ENCODE results near the gene OR51S1. TPM values are rescaled to one million over a fixed set of nuclear protein-coding genes. Genes with fewer than 3 reads are reported as not detected.
"Not testable (repeated sequence)": the region's sequence is repeated elsewhere in the genome, so short reads cannot be mapped to it uniquely, and the experiment has no call there.

The OR51S1 gene
- total and polyA plus RNA-seq, 2 experiments from 2014 or later = not detected

DNA sequence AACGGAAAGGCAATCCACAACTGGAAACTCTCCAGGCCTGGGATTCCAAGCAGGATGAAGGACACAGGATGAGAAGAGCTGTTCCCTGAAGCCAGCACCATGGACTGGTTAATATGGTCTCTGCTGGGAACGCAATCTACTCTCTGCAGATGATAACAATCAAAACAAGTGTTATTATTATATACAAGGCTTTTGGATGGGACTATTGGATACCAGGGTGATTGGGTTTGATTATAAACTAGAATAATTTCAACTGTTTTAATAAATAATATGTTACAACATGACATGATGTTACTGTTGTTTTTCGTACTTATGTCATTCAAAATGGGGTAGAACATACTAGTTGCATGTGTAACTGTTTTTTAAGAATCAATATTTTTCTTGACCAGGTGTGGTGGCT is 44.7 kb downstream of the OR51S1 start, which contains the start of gene OR52R1:
TSS of gene OR52R1 (minus strand) at position 101 of the 400 bp plus-strand sequence. CDS start at position 101, 0 bp downstream.
- Histone ChIP-seq H3K4me1 (ENCODE audit: low read depth) (no peaks in the 10 kb centered on the region), H3K4me3 (no peak within 1 kb of the TSS), H3K27me3 (no peaks in the 10 kb centered on the region), H3K27ac (no peak within 1 kb of the TSS), H3K9me3 (ENCODE audit: low read depth) (no peaks in the 10 kb centered on the region), H3K36me3 (no peaks in the 10 kb centered on the region)
- no peak for TF ChIP-seq CTCF (IDR thresholded peaks at IDR 0.05; ENCODE audit: low read depth, low read length)
- no peak for DNase-seq (ENCODE audit: low read depth in 1 of 2, low spot score in 1 of 2)

GRCh38 chr11:4801316-4801715 is 47.7 kb downstream of the OR51S1 start:
- not testable (repeated sequence) for H3K4me3 ChIP-seq; H3K27ac ChIP-seq; H3K36me3 ChIP-seq; DNase-seq (ENCODE audit: low read depth in 1 of 2, low spot score in 1 of 2); H3K4me1 ChIP-seq (ENCODE audit: low read depth); H3K27me3 ChIP-seq; H3K9me3 ChIP-seq (ENCODE audit: low read depth)

DNA sequence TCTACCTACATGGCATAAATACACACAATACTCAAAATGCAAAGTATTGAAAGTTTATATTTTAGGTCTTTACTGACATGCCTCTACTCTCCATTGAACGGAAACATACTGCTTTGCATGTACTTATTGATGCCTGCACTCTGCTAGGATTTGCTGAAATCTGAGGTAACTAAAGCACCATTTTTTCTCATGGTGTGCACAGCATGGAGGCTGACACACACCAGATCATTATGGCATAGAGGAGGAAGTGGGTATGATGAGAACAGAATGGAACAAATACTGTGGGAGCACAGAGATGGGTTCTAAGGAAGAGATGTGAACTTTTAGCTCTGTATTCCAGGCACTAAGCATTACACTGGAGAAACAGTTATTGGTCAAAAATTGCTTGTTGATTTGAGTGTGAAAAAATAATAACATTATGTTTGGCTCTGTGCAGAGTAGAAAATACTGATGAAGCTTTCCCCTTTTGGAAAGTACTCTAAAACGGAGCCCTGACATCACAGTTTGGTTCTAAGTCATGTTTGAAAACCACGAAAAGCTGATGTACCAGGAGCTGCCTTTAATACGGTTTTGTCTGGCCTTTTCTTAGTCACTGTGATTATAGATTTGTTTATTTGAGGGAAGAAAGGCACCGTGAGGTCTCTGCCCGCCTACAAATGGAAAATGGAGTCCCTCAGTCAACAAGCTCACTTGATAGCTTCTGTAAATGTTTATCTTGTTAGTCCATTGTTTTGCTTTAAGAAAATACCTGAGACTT is 50.4 kb downstream of the OR51S1 start:
- TF ChIP-seq CTCF (IDR thresholded peaks at IDR 0.05; ENCODE audit: low read depth, low read length) = no peak
- H3K4me3 ChIP-seq = no peak overlapping the region
- no peak for DNase-seq (ENCODE audit: low read depth in 1 of 2, low spot score in 1 of 2)
- H3K4me1 ChIP-seq (ENCODE audit: low read depth) = no peaks in the 10 kb centered on the region
- no peak overlapping the region for H3K27ac ChIP-seq
- no peaks in the 10 kb centered on the region for H3K27me3 ChIP-seq
- no peaks in the 10 kb centered on the region for H3K9me3 ChIP-seq (ENCODE audit: low read depth)
- no peaks in the 10 kb centered on the region for H3K36me3 ChIP-seq

Other genes with a start within 250 kb of the OR51S1 start
- gene TRIM68, start 241.0 kb downstream of the OR51S1 start, total RNA-seq = 9.7 and 12.8 TPM in 2 replicates
- gene TRIM68, start 241.0 kb downstream of the OR51S1 start, polyA plus RNA-seq = 8.7 and 10.6 TPM in 2 replicates
- not detected in 2 replicates for gene OR51D1, start 211.7 kb downstream of the OR51S1 start, total RNA-seq
- gene OR51D1, start 211.7 kb downstream of the OR51S1 start, polyA plus RNA-seq = not detected in 2 replicates
- not detected in 2 replicates for gene OR51E1, start 205.2 kb downstream of the OR51S1 start, total RNA-seq
- not detected in 2 replicates for gene OR51E1, start 205.2 kb downstream of the OR51S1 start, polyA plus RNA-seq
- gene OR51E2, start 151.4 kb downstream of the OR51S1 start, total RNA-seq = not detected in 2 replicates
- not detected in 2 replicates for gene OR51E2, start 151.4 kb downstream of the OR51S1 start, polyA plus RNA-seq
- not detected in 2 replicates for gene MMP26, start 144.4 kb downstream of the OR51S1 start, total RNA-seq
- not detected in 2 replicates for gene MMP26, start 144.4 kb downstream of the OR51S1 start, polyA plus RNA-seq
- gene OR51F1, start 79.3 kb downstream of the OR51S1 start, total RNA-seq = not detected in 2 replicates
- gene OR51F1, start 79.3 kb downstream of the OR51S1 start, polyA plus RNA-seq = not detected in 2 replicates
- not detected in 2 replicates for gene OR52R1, start 44.8 kb downstream of the OR51S1 start, total RNA-seq
- not detected in 2 replicates for gene OR52R1, start 44.8 kb downstream of the OR51S1 start, polyA plus RNA-seq
- not detected in 2 replicates for gene OR51F2, start 27.9 kb downstream of the OR51S1 start, total RNA-seq
- gene OR51F2, start 27.9 kb downstream of the OR51S1 start, polyA plus RNA-seq = not detected in 2 replicates
- gene OR51T1, start 32.7 kb upstream of the OR51S1 start, total RNA-seq = not detected in 2 replicates
- not detected in 2 replicates for gene OR51T1, start 32.7 kb upstream of the OR51S1 start, polyA plus RNA-seq
- not detected in 2 replicates for gene OR51A7, start 54.6 kb upstream of the OR51S1 start, total RNA-seq
- gene OR51A7, start 54.6 kb upstream of the OR51S1 start, polyA plus RNA-seq = not detected in 2 replicates
- gene OR51G2, start 70.1 kb upstream of the OR51S1 start, total RNA-seq = not detected in 2 replicates
- not detected in 2 replicates for gene OR51G2, start 70.1 kb upstream of the OR51S1 start, polyA plus RNA-seq
- gene OR51G1, start 75.1 kb upstream of the OR51S1 start, total RNA-seq = not detected in 2 replicates
- gene OR51G1, start 75.1 kb upstream of the OR51S1 start, polyA plus RNA-seq = not detected in 2 replicates
- gene OR51A4, start 98.4 kb upstream of the OR51S1 start, total RNA-seq = not detected in 2 replicates
- gene OR51A4, start 98.4 kb upstream of the OR51S1 start, polyA plus RNA-seq = not detected in 2 replicates
- gene OR51A2, start 106.5 kb upstream of the OR51S1 start, total RNA-seq = not detected in 2 replicates
- gene OR51A2, start 106.5 kb upstream of the OR51S1 start, polyA plus RNA-seq = not detected in 2 replicates
- not detected in 2 replicates for gene OR51L1, start 145.6 kb upstream of the OR51S1 start, total RNA-seq
- gene OR51L1, start 145.6 kb upstream of the OR51S1 start, polyA plus RNA-seq = not detected in 2 replicates
- gene OR52J3, start 197.3 kb upstream of the OR51S1 start, total RNA-seq = not detected in 2 replicates
- not detected in 2 replicates for gene OR52J3, start 197.3 kb upstream of the OR51S1 start, polyA plus RNA-seq
- gene OR52E2, start 210.4 kb upstream of the OR51S1 start, total RNA-seq = not detected in 2 replicates
- not detected in 2 replicates for gene OR52E2, start 210.4 kb upstream of the OR51S1 start, polyA plus RNA-seq
- not detected in 2 replicates for gene OR52E1, start 220.4 kb upstream of the OR51S1 start, total RNA-seq
- gene OR52E1, start 220.4 kb upstream of the OR51S1 start, polyA plus RNA-seq = not detected in 2 replicates

Data from cardiac muscle cell (in vitro differentiated cells and primary cell).